ENCODE results near the gene SHOX. TPM values are rescaled to one million over a fixed set of nuclear protein-coding genes. Genes with fewer than 3 reads are reported as not detected.

SHOX gene
- total RNA-seq, 1 donor from 2014 or later: not detected

GRCh38 chrX:683576-683975, 53.0 kb downstream of the SHOX start:
- intact Hi-C loops (cut with DNase I): no loop called here
- Histone ChIP-seq H3K4me1 (no peaks in the 10 kb centered on the region), H3K27ac (no peak overlapping the region), H3K4me3 (no peak overlapping the region), H3K27me3 (no peaks in the 10 kb centered on the region), H3K36me3 (no peaks in the 10 kb centered on the region), H3K9me3 (no peaks in the 10 kb centered on the region)
- no peak for ATAC-seq
- TF ChIP-seq CTCF (IDR thresholded peaks at IDR 0.05): no peak
- no peak for DNase-seq

- H3K36me3 ChIP-seq: no peaks in the 10 kb centered on the region
- H3K9me3 ChIP-seq: no peaks in the 10 kb centered on the region
- no peak for TF ChIP-seq CTCF (IDR thresholded peaks at IDR 0.05)
- ATAC-seq: no peak
- H3K27me3 ChIP-seq: no peaks in the 10 kb centered on the region
- H3K4me1 ChIP-seq: no peaks in the 10 kb centered on the region
- no peak for DNase-seq
- no peak overlapping the region for H3K4me3 ChIP-seq
- intact Hi-C loops (cut with DNase I): no loop called here
- H3K27ac ChIP-seq: no peak overlapping the region
These were observed 54.8 kb downstream of the SHOX start for GRCh38 chrX:685120-686032.

GRCh38 chrX:689983-690382, 59.4 kb downstream of the SHOX start:
- intact Hi-C loops (cut with DNase I): no loop called here
- H3K27me3 ChIP-seq: no peaks in the 10 kb centered on the region
- no peaks in the 10 kb centered on the region for H3K9me3 ChIP-seq
- no peak for DNase-seq
- H3K27ac ChIP-seq: no peak overlapping the region
- TF ChIP-seq CTCF (IDR thresholded peaks at IDR 0.05): no peak
- no peaks in the 10 kb centered on the region for H3K4me1 ChIP-seq
- H3K36me3 ChIP-seq: no peaks in the 10 kb centered on the region
- ATAC-seq: no peak
- no peak overlapping the region for H3K4me3 ChIP-seq

- Histone ChIP-seq H3K4me1 (no peaks in the 10 kb centered on the region), H3K4me3 (no peak overlapping the region), H3K27ac (no peak overlapping the region), H3K27me3 (no peaks in the 10 kb centered on the region), H3K9me3 (peaks cover 2% of the 10 kb centered on the region), H3K36me3 (no peaks in the 10 kb centered on the region)
- intact Hi-C loops (cut with DNase I): no loop called here
- TF ChIP-seq CTCF (IDR thresholded peaks at IDR 0.05): no peak
- DNase-seq (no peak), ATAC-seq (no peak)
These were observed 64.2 kb downstream of the SHOX start for GRCh38 chrX:694800-695199.

GRCh38 chrX:698206-698605, 67.6 kb downstream of the SHOX start:
- H3K27ac ChIP-seq: no peak overlapping the region
- H3K36me3 ChIP-seq: no peaks in the 10 kb centered on the region
- H3K4me3 ChIP-seq: no peak overlapping the region
- no peaks in the 10 kb centered on the region for H3K27me3 ChIP-seq
- TF ChIP-seq CTCF (IDR thresholded peaks at IDR 0.05): no peak
- intact Hi-C loops (cut with DNase I): no loop called here
- peaks cover 2% of the 10 kb centered on the region for H3K9me3 ChIP-seq
- no peak for DNase-seq
- no peaks in the 10 kb centered on the region for H3K4me1 ChIP-seq
- no peak for ATAC-seq
